ENCODE data around the gene MAGI2.

DNA sequence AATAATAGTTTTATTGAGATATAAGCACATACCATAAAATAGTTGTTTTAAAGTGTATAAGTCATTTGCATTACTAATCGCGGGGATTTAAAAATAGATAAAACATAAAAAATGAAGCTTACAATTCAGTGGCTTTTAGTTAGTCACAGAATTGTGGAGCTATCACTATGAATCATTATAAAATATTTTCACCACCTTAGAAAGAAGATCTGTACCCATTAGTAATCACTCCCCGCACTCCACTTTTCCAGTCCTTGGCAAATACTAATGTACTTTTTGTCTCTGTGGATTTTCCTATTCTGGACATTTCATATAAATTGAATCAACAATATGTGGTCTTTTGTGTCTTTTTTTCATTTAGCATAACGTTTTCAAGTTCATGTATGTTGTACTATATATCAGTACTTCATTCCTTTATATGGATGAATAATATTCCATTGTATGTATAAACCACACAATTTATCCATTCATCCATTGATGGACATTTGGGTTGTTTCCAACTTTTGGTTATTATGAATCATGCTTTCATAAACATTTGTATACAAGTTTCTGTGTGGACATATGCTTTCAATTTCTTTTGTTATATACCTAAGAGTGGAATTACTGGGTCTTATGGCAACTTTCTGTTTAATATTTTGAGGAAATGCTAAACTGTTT lies 162.5 kb downstream of the MAGI2 start:
- TF ChIP-seq, protein P1, sequence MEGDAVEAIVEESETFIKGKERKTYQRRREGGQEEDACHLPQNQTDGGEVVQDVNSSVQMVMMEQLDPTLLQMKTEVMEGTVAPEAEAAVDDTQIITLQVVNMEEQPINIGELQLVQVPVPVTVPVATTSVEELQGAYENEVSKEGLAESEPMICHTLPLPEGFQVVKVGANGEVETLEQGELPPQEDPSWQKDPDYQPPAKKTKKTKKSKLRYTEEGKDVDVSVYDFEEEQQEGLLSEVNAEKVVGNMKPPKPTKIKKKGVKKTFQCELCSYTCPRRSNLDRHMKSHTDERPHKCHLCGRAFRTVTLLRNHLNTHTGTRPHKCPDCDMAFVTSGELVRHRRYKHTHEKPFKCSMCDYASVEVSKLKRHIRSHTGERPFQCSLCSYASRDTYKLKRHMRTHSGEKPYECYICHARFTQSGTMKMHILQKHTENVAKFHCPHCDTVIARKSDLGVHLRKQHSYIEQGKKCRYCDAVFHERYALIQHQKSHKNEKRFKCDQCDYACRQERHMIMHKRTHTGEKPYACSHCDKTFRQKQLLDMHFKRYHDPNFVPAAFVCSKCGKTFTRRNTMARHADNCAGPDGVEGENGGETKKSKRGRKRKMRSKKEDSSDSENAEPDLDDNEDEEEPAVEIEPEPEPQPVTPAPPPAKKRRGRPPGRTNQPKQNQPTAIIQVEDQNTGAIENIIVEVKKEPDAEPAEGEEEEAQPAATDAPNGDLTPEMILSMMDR (IDR thresholded peaks at IDR 0.05; ENCODE audit: borderline replicate concordance, extremely low read depth, low read length, poor library complexity, severe bottlenecking), result no peak
- no peak for TF ChIP-seq EZH2 (IDR thresholded peaks at IDR 0.05; ENCODE audit: borderline replicate concordance, low read depth, low read length, severe bottlenecking)

All from DND-41 (cell line).